Measurements from ENCODE around the gene SNX25. TPM values are rescaled to one million over a fixed set of nuclear protein-coding genes. Genes with fewer than 3 reads are reported as not detected.

SNX25 gene
- total and polyA plus RNA-seq, 4 donors, result 2.8 to 13.9 (median 5.0) TPM

DNA sequence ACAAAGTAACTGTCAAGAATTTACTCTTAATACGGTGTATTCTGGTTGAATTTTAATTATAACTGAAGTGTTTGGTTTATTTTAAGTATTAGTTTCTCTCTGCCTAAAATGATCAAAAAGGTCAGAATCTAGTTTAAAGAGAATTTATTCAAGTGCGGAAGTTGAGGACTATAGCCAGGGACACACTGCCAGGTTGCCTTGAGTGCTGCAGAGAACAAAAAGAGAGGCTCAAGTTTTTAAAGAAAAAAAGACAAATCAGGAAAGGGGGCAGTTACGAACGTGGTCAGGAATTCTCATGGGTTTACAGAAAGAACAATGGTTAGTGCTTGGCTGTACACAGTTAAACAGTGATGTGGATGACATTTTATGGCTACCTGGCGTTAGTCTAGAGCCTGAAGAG is 81.3 kb downstream of the SNX25 start:
- 52% methylated on average over 5 of the region's 5 CpGs for WGBS
- Histone ChIP-seq H3K4me3 (ENCODE audit: low read depth in 1 of 3, low read length in 3 of 3) (no peak overlapping the region), H3K27ac (ENCODE audit: low read depth in 1 of 2, low read length in 2 of 2) (no peak overlapping the region), H3K9me3 (ENCODE audit: control insufficient read depth in 4 of 4, low read length in 3 of 4) (no peaks in the 10 kb centered on the region), H3K36me3 (ENCODE audit: control insufficient read depth in 4 of 4, insufficient read depth in 3 of 4, low read depth in 1 of 4, low read length in 3 of 4) (peaks cover 1 to 6% (median 3%) of the 10 kb centered on the region in 4 donors), H3K4me1 (ENCODE audit: control insufficient read depth in 4 of 4, insufficient read depth in 4 of 4, low read length in 3 of 4) (no peaks in the 10 kb centered on the region), H3K27me3 (ENCODE audit: control insufficient read depth in 4 of 4, insufficient read depth in 4 of 4, low read length in 3 of 4) (no peaks in the 10 kb centered on the region), H3K9ac (ENCODE audit: low read depth in 1 of 2, low read length in 2 of 2) (no peak overlapping the region)
- no peak for TF ChIP-seq FOXA2 (IDR thresholded peaks at IDR 0.05)
- TF ChIP-seq HNF4A (conservative IDR thresholded peaks at IDR 0.05), result no peak
- no peak for TF ChIP-seq RAD21 (IDR thresholded peaks at IDR 0.05)
- TF ChIP-seq NR2F2 (IDR thresholded peaks at IDR 0.05), result no peak
- TF ChIP-seq YY1 (IDR thresholded peaks at IDR 0.05), result no peak
- TF ChIP-seq, protein P1, sequence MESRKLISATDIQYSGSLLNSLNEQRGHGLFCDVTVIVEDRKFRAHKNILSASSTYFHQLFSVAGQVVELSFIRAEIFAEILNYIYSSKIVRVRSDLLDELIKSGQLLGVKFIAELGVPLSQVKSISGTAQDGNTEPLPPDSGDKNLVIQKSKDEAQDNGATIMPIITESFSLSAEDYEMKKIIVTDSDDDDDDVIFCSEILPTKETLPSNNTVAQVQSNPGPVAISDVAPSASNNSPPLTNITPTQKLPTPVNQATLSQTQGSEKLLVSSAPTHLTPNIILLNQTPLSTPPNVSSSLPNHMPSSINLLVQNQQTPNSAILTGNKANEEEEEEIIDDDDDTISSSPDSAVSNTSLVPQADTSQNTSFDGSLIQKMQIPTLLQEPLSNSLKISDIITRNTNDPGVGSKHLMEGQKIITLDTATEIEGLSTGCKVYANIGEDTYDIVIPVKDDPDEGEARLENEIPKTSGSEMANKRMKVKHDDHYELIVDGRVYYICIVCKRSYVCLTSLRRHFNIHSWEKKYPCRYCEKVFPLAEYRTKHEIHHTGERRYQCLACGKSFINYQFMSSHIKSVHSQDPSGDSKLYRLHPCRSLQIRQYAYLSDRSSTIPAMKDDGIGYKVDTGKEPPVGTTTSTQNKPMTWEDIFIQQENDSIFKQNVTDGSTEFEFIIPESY (IDR thresholded peaks at IDR 0.05), result no peak
- no peak for TF ChIP-seq SP1 (IDR thresholded peaks at IDR 0.05)
- TF ChIP-seq, protein P2, sequence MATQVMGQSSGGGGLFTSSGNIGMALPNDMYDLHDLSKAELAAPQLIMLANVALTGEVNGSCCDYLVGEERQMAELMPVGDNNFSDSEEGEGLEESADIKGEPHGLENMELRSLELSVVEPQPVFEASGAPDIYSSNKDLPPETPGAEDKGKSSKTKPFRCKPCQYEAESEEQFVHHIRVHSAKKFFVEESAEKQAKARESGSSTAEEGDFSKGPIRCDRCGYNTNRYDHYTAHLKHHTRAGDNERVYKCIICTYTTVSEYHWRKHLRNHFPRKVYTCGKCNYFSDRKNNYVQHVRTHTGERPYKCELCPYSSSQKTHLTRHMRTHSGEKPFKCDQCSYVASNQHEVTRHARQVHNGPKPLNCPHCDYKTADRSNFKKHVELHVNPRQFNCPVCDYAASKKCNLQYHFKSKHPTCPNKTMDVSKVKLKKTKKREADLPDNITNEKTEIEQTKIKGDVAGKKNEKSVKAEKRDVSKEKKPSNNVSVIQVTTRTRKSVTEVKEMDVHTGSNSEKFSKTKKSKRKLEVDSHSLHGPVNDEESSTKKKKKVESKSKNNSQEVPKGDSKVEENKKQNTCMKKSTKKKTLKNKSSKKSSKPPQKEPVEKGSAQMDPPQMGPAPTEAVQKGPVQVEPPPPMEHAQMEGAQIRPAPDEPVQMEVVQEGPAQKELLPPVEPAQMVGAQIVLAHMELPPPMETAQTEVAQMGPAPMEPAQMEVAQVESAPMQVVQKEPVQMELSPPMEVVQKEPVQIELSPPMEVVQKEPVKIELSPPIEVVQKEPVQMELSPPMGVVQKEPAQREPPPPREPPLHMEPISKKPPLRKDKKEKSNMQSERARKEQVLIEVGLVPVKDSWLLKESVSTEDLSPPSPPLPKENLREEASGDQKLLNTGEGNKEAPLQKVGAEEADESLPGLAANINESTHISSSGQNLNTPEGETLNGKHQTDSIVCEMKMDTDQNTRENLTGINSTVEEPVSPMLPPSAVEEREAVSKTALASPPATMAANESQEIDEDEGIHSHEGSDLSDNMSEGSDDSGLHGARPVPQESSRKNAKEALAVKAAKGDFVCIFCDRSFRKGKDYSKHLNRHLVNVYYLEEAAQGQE (IDR thresholded peaks at IDR 0.05), result no peak
- TF ChIP-seq, protein P3, sequence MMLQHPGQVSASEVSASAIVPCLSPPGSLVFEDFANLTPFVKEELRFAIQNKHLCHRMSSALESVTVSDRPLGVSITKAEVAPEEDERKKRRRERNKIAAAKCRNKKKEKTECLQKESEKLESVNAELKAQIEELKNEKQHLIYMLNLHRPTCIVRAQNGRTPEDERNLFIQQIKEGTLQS (IDR thresholded peaks at IDR 0.05), result no peak
- TF ChIP-seq RXRA (IDR thresholded peaks at IDR 0.05), result no peak
- no peak for TF ChIP-seq FOXA1 (IDR thresholded peaks at IDR 0.05)
- TF ChIP-seq EGR1 (IDR thresholded peaks at IDR 0.05; ENCODE audit: low read depth in 2 of 2), result no peak
- TF ChIP-seq HNF4G (IDR thresholded peaks at IDR 0.05), result no peak
- no peak for TF ChIP-seq GABPA (IDR thresholded peaks at IDR 0.05 in 1 of 2, conservative IDR thresholded peaks at IDR 0.05 in 1 of 2)
- TF ChIP-seq TAF1 (conservative IDR thresholded peaks at IDR 0.05), result no peak
- TF ChIP-seq, protein P4, sequence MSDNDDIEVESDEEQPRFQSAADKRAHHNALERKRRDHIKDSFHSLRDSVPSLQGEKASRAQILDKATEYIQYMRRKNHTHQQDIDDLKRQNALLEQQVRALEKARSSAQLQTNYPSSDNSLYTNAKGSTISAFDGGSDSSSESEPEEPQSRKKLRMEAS (IDR thresholded peaks at IDR 0.05), result no peak
- TF ChIP-seq, protein P5, sequence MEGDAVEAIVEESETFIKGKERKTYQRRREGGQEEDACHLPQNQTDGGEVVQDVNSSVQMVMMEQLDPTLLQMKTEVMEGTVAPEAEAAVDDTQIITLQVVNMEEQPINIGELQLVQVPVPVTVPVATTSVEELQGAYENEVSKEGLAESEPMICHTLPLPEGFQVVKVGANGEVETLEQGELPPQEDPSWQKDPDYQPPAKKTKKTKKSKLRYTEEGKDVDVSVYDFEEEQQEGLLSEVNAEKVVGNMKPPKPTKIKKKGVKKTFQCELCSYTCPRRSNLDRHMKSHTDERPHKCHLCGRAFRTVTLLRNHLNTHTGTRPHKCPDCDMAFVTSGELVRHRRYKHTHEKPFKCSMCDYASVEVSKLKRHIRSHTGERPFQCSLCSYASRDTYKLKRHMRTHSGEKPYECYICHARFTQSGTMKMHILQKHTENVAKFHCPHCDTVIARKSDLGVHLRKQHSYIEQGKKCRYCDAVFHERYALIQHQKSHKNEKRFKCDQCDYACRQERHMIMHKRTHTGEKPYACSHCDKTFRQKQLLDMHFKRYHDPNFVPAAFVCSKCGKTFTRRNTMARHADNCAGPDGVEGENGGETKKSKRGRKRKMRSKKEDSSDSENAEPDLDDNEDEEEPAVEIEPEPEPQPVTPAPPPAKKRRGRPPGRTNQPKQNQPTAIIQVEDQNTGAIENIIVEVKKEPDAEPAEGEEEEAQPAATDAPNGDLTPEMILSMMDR (IDR thresholded peaks at IDR 0.05; ENCODE audit: low read depth, low read length, missing input control), result no peak
- TF ChIP-seq JUND (IDR thresholded peaks at IDR 0.05), result no peak
- DNase-seq (ENCODE audit: low spot score), result no peak

All from liver (tissue), 9 donors.